ENCODE results near the gene GCM1.

- TF ChIP-seq CTCF (IDR thresholded peaks at IDR 0.05 in 2 of 3, conservative IDR thresholded peaks at IDR 0.05 in 1 of 3; ENCODE audit: insufficient read depth in 2 of 3, low read depth in 1 of 3, low read length in 3 of 3), result no peak
- TF ChIP-seq MXI1 (IDR thresholded peaks at IDR 0.05; ENCODE audit: low read depth, low read length), result no peak
- no peak for TF ChIP-seq NCOA6 (IDR thresholded peaks at IDR 0.05)
- TF ChIP-seq FOXA1 (IDR thresholded peaks at IDR 0.05; ENCODE audit: borderline replicate concordance), result no peak
- TF ChIP-seq HIVEP1 (CRISPR knock-in tag; IDR thresholded peaks at IDR 0.05), result no peak
- no peak for TF ChIP-seq PHF8 (IDR thresholded peaks at IDR 0.05; ENCODE audit: borderline replicate concordance, low read length)
- TF ChIP-seq CBFB (CRISPR knock-in tag; IDR thresholded peaks at IDR 0.05), result no peak
- no peak for TF ChIP-seq ZNF707 (CRISPR knock-in tag; conservative IDR thresholded peaks at IDR 0.05)
- no peak for TF ChIP-seq E2F6 (IDR thresholded peaks at IDR 0.05; ENCODE audit: borderline replicate concordance in 1 of 2, extremely low read depth in 1 of 2, insufficient read depth in 1 of 2, insufficient read length in 1 of 2, low read depth in 1 of 2, low read length in 1 of 2, poor library complexity in 1 of 2, severe bottlenecking in 1 of 2)
Measured at GRCh38 chr6:53090576-53090975, 58.1 kb downstream of the GCM1 start.
